ENCODE data around the gene SLC35B1. TPM values are rescaled to one million over a fixed set of nuclear protein-coding genes. Genes with fewer than 3 reads are reported as not detected.

Gene SLC35B1
- total and polyA plus RNA-seq, 2 donors (not counting 1 experiment from before 2014, with no cell fraction given) = 32.3 to 47.2 TPM

- peak overlapping the region; percentile 16 for H3K4me2 ChIP-seq (replicated peaks; ENCODE audit: low read depth, low read length, poor library complexity, severe bottlenecking)
Measured at GRCh38 chr17:49696233-49696761, 11.5 kb downstream of the SLC35B1 start.

DNA sequence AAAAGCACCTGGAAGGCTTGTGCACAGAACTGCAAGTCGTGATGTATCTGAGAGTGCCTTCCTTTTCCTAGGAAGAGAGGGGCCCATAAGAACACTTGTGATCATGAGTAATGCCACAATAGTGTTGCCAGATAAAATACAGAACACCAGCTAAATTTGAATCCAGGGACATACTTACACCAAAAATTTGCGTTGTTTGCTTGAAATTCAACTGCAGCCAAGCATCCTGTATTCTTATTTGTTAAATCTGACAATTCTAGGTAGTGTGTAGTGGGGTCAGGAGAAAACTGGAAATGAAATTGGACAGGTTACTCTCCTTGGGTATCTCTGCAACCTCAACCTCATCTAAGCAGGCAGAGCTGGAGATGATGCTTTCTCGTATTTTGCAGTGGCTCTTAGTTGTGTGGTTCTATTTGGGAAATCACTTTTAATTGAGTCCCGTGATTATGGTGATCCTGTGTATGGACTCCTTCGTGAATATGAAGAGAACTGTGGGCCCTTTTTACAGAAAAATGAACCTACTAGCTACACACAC lies 12.0 kb downstream of the SLC35B1 start:
- 0% methylated on average over 1 of the region's 5 CpGs for WGBS (ENCODE audit: insufficient coverage)
- no peaks in the 10 kb centered on the region for H3K79me2 ChIP-seq (ENCODE audit: control insufficient read depth, insufficient read depth, low read length)
- H3K27ac ChIP-seq (ENCODE audit: low read length in 2 of 2) = peak overlapping the region in 1 of 2 donors; percentile 47
- TF ChIP-seq, protein P1, sequence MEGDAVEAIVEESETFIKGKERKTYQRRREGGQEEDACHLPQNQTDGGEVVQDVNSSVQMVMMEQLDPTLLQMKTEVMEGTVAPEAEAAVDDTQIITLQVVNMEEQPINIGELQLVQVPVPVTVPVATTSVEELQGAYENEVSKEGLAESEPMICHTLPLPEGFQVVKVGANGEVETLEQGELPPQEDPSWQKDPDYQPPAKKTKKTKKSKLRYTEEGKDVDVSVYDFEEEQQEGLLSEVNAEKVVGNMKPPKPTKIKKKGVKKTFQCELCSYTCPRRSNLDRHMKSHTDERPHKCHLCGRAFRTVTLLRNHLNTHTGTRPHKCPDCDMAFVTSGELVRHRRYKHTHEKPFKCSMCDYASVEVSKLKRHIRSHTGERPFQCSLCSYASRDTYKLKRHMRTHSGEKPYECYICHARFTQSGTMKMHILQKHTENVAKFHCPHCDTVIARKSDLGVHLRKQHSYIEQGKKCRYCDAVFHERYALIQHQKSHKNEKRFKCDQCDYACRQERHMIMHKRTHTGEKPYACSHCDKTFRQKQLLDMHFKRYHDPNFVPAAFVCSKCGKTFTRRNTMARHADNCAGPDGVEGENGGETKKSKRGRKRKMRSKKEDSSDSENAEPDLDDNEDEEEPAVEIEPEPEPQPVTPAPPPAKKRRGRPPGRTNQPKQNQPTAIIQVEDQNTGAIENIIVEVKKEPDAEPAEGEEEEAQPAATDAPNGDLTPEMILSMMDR (IDR thresholded peaks at IDR 0.05) = peak; percentile 59
- TF ChIP-seq EZH2 (IDR thresholded peaks at IDR 0.05; ENCODE audit: borderline replicate concordance, insufficient read depth, low read depth, low read length, poor library complexity, severe bottlenecking) = no peak
- peak overlapping the region; percentile 16 for H3K4me2 ChIP-seq (replicated peaks; ENCODE audit: low read depth, low read length, poor library complexity, severe bottlenecking)
- H3K9me3 ChIP-seq (ENCODE audit: control extremely low read depth in 1 of 3, control insufficient read depth in 2 of 3, insufficient read depth in 1 of 3, low read length in 2 of 3) = no peaks in the 10 kb centered on the region
- H2AFZ ChIP-seq (ENCODE audit: insufficient read depth, low read depth, low read length, poor library complexity, severe bottlenecking) = peak overlapping the region; percentile 64
- POLR2A ChIA-PET = interaction anchor here (1.0 to 1.5 kb wide), 2 partner anchors 12 to 128 kb away, joined by 4 to 5 read pairs; partner anchors contain the start of gene SLC35B1
- CTCF ChIA-PET = interaction anchor here (0.6 to 24.9 kb wide), 31 partner anchors 8 to 302 kb away, joined by 3 to 485 read pairs (median 4); partner anchors contain the start of genes NXPH3, SLC35B1 and SPOP
- Mint-ChIP-seq H3K27me3 (peaks cover 3% of the 10 kb centered on the region), H3K4me3 (no peak overlapping the region), H3K27ac (no peak overlapping the region), H3K4me1 (peaks cover 17% of the 10 kb centered on the region), H3K9me3 (ENCODE audit: insufficient read depth) (no peaks in the 10 kb centered on the region)
- peaks cover 16 to 19% of the 10 kb centered on the region in 2 donors for H3K4me1 ChIP-seq (ENCODE audit: control insufficient read depth in 2 of 2, insufficient read depth in 2 of 2, low read length in 2 of 2)
- H3K36me3 ChIP-seq (replicated peaks in 1 of 2; ENCODE audit: control extremely low read depth in 1 of 2, control insufficient read depth in 1 of 2, extremely low read depth in 1 of 2, insufficient read depth in 2 of 2, low read length in 1 of 2) = peaks cover 0 to 8% of the 10 kb centered on the region in 2 experiments
- intact Hi-C loops (cut with micrococcal nuclease) = loop anchor here (1.0 kb wide), 2 partner anchors 17 to 125 kb away; partner anchors contain the start of gene SPOP
- no peaks in the 10 kb centered on the region for H4K20me1 ChIP-seq (ENCODE audit: control insufficient read depth, insufficient read depth, low read length, poor library complexity, severe bottlenecking)
- no peak overlapping the region for H3K9ac ChIP-seq (ENCODE audit: low read length)
- ATAC-seq (ENCODE audit: low read depth) (no peak), DNase-seq (no peak)
- no peaks in the 10 kb centered on the region for H3K27me3 ChIP-seq (replicated peaks in 1 of 4; ENCODE audit: control extremely low read depth in 1 of 4, control insufficient read depth in 3 of 4, insufficient read depth in 4 of 4, low read length in 3 of 4)
- no peak overlapping the region for H3K4me3 ChIP-seq (ENCODE audit: control extremely low read depth in 1 of 5, extremely low read depth in 1 of 5, insufficient read depth in 1 of 5, low read depth in 2 of 5, low read length in 4 of 5)

More at GRCh38 chr17:49696233-49696761, 11.5 kb downstream of the SLC35B1 start:
- H3K79me2 ChIP-seq (ENCODE audit: control insufficient read depth, insufficient read depth, low read length) = no peaks in the 10 kb centered on the region
- H3K36me3 ChIP-seq (replicated peaks in 1 of 2; ENCODE audit: control extremely low read depth in 1 of 2, control insufficient read depth in 1 of 2, extremely low read depth in 1 of 2, insufficient read depth in 2 of 2, low read length in 1 of 2) = peaks cover 0 to 14% of the 10 kb centered on the region in 2 experiments
- H3K4me1 ChIP-seq (ENCODE audit: control insufficient read depth in 2 of 2, insufficient read depth in 2 of 2, low read length in 2 of 2) = peaks cover 16 to 19% of the 10 kb centered on the region in 2 donors
- peak; percentile 48 for ATAC-seq (ENCODE audit: low read depth)
- H3K4me3 ChIP-seq (ENCODE audit: control extremely low read depth in 1 of 5, extremely low read depth in 1 of 5, insufficient read depth in 1 of 5, low read depth in 2 of 5, low read length in 4 of 5) = no peak overlapping the region
- H3K9ac ChIP-seq (ENCODE audit: low read length) = no peak overlapping the region
- intact Hi-C loops (cut with micrococcal nuclease) = no loop called here
- 31% methylated on average over 7 of the region's 8 CpGs for WGBS (ENCODE audit: insufficient coverage)
- ChIA-PET POLR2A (interaction anchor here (1.0 to 1.5 kb wide), 2 partner anchors 12 to 129 kb away, joined by 4 to 5 read pairs; partner anchors contain the start of gene SLC35B1), CTCF (interaction anchor here (0.6 to 24.9 kb wide), 31 partner anchors 9 to 949 kb away, joined by 3 to 485 read pairs (median 4); partner anchors contain the start of genes NXPH3, SLC35B1 and SPOP)
- peak overlapping the region in 1 of 2 donors; percentile 47 for H3K27ac ChIP-seq (ENCODE audit: low read length in 2 of 2)
- no peaks in the 10 kb centered on the region for H3K9me3 ChIP-seq (ENCODE audit: control extremely low read depth in 1 of 3, control insufficient read depth in 2 of 3, insufficient read depth in 1 of 3, low read length in 2 of 3)
- H4K20me1 ChIP-seq (ENCODE audit: control insufficient read depth, insufficient read depth, low read length, poor library complexity, severe bottlenecking) = no peaks in the 10 kb centered on the region
- Mint-ChIP-seq H3K4me3 (no peak overlapping the region), H3K27me3 (peaks cover 2% of the 10 kb centered on the region), H3K9me3 (ENCODE audit: insufficient read depth) (no peaks in the 10 kb centered on the region), H3K4me1 (peaks cover 17% of the 10 kb centered on the region), H3K27ac (peak overlapping the region; percentile 46)
- TF ChIP-seq, protein P1 (IDR thresholded peaks at IDR 0.05) = no peak
- DNase-seq = peak; percentile 61
- H3K27me3 ChIP-seq (replicated peaks in 1 of 4; ENCODE audit: control extremely low read depth in 1 of 4, control insufficient read depth in 3 of 4, insufficient read depth in 4 of 4, low read length in 3 of 4) = no peaks in the 10 kb centered on the region
- H2AFZ ChIP-seq (ENCODE audit: insufficient read depth, low read depth, low read length, poor library complexity, severe bottlenecking) = peak overlapping the region; percentile 64

All from B cell (primary cell).